H1 (cell line): ENCODE data around the gene CREBBP. TPM values are rescaled to one million over a fixed set of nuclear protein-coding genes. Genes with fewer than 3 reads are reported as not detected.

Experiments
- CTCF ChIA-PET: fragments of 300-600 bp; sonication (Branson Sonifier 250); formaldehyde crosslinking; loops from one replicate; lab custom pipeline; 2021; ENCODE audit not compliant: partially characterized antibody; lab: Charles Lee
- POLR2A ChIA-PET: fragments of 300-600 bp; sonication (Branson Sonifier 250); formaldehyde crosslinking; loops from one replicate; lab custom pipeline; 2021; ENCODE audit warnings: inconsistent platforms; ENCODE audit not compliant: partially characterized antibody; lab: Charles Lee
- DNase-seq, 2 experiments: peaks; one replicate each; pipeline versions ENCODE4 v3.0.0 to v3.0.0-alpha.2; 2010 to 2022; ENCODE audit warnings: low spot score in 2 of 2, low read depth in 1 of 2, mixed read lengths in 1 of 2
- FAIRE-seq: peaks from 2 replicates; lab custom pipeline; 2011; peaks lifted over from hg19 to GRCh38; lab: Jason Lieb, UNC
- H2AFZ ChIP-seq: 2 replicates; pipeline ENCODE4 v1.8.1; 2012; ENCODE audit warnings: low read length, inconsistent platforms
- H2AK5ac ChIP-seq: 2 replicates; pipeline ENCODE4 v1.6.1; 2013; ENCODE audit warnings: low read depth, low read length
- H2BK120ac ChIP-seq: replicated peaks from 2 replicates; pipeline ENCODE3; 2013; ENCODE audit warnings: low read depth, low read length, inconsistent platforms
- H2BK12ac ChIP-seq: 2 replicates; pipeline ENCODE4 v1.6.1; 2013; ENCODE audit warnings: low read depth, low read length
- H2BK15ac ChIP-seq: 2 replicates; pipeline ENCODE4 v1.6.1; 2013; ENCODE audit warnings: low read length
- H2BK20ac ChIP-seq: 2 replicates; pipeline ENCODE4 v1.6.1; 2013; ENCODE audit warnings: low read length
- H2BK5ac ChIP-seq: 2 replicates; pipeline ENCODE4 v1.6.1; 2013; ENCODE audit warnings: low read depth, low read length
- H3K14ac ChIP-seq: 2 replicates; pipeline ENCODE4 v1.6.1; 2013; ENCODE audit warnings: inconsistent platforms; ENCODE audit not compliant: insufficient read length
- H3K18ac ChIP-seq: 2 replicates; pipeline ENCODE4 v1.6.1; 2013; ENCODE audit warnings: low read length; ENCODE audit errors: extremely low read depth
- H3K23ac ChIP-seq: 2 replicates; pipeline ENCODE4 v1.6.1; 2013; ENCODE audit warnings: inconsistent platforms; ENCODE audit not compliant: insufficient read length
- H3K23me2 ChIP-seq: 2 replicates; pipeline ENCODE4 v1.6.1; 2013; ENCODE audit warnings: low read depth, low read length
- H3K27ac ChIP-seq: 2 replicates; pipeline ENCODE4 v1.6.1; 2011; ENCODE audit warnings: low read depth, low read length, inconsistent platforms
- H3K27me3 ChIP-seq, 4 experiments: replicated peaks in 1 of 4; 1 replicate in 1 of 4; 2 replicates in 3 of 4; pipeline versions ENCODE4 v1.6.1 to v1.8.1; 2011 to 2013; ENCODE audit warnings: low read length in 3 of 4, mild to moderate bottlenecking in 3 of 4, inconsistent platforms in 2 of 4, mixed read lengths in 2 of 4, moderate library complexity in 1 of 4; ENCODE audit not compliant: control insufficient read depth in 3 of 4, insufficient read depth in 3 of 4; ENCODE audit errors: extremely low read depth in 1 of 4
- H3K36me3 ChIP-seq, 4 experiments: 2 replicates each; pipeline versions ENCODE4 v1.6.1 to v1.8.1; 2011 to 2013; ENCODE audit warnings: mild to moderate bottlenecking in 4 of 4, low read length in 3 of 4, moderate library complexity in 2 of 4, control low read depth in 1 of 4, inconsistent platforms in 1 of 4; ENCODE audit not compliant: insufficient read depth in 4 of 4, control insufficient read depth in 2 of 4
- H3K4ac ChIP-seq: replicated peaks from 2 replicates; pipeline ENCODE3; 2013; ENCODE audit warnings: low read length, low read depth, mixed read lengths, inconsistent platforms; ENCODE audit not compliant: insufficient read length
- H3K4me1 ChIP-seq, 4 experiments: replicated peaks in 1 of 4; 1 replicate in 1 of 4; 2 replicates in 3 of 4; pipeline versions ENCODE4 v1.6.1 to v1.8.1; 2011 to 2013; ENCODE audit warnings: low read length in 3 of 4, inconsistent platforms in 2 of 4, mixed read lengths in 1 of 4; ENCODE audit not compliant: insufficient read depth in 4 of 4, control insufficient read depth in 3 of 4
- H3K4me2 ChIP-seq, 2 experiments: 2 replicates each; pipeline versions ENCODE4 v1.6.1 to v1.8.1; 2011 to 2013; ENCODE audit warnings: low read depth in 2 of 2, low read length in 2 of 2, control low read depth in 1 of 2, inconsistent platforms in 1 of 2, mild to moderate bottlenecking in 1 of 2; ENCODE audit not compliant: insufficient read depth in 1 of 2
- H3K4me3 ChIP-seq, 4 experiments: fragments of 200-600, 300-600 bp in 1 of 4; sonication (generic), shearing (Covaris generic), sonication (Bioruptor Twin) in 1 of 4; 2 replicates each; pipeline versions ENCODE4 v1.5.1 to v1.8.1; 2011 to 2016; ENCODE audit warnings: low read length in 4 of 4, low read depth in 3 of 4, control low read depth in 2 of 4, inconsistent platforms in 2 of 4, mild to moderate bottlenecking in 2 of 4, mixed read lengths in 1 of 4, moderate library complexity in 1 of 4; ENCODE audit not compliant: insufficient read depth in 2 of 4; ENCODE audit errors: extremely low read depth in 1 of 4
- H3K56ac ChIP-seq: replicated peaks from 2 replicates; pipeline ENCODE3; 2013; ENCODE audit warnings: low read depth, mild to moderate bottlenecking, mixed read lengths, low read length, inconsistent platforms; ENCODE audit not compliant: insufficient read length
- H3K79me1 ChIP-seq: 2 replicates; pipeline ENCODE4 v1.6.1; 2013; ENCODE audit warnings: low read depth, low read length, control low read depth
- H3K79me2 ChIP-seq, 2 experiments: 2 replicates each; pipeline versions ENCODE4 v1.6.1 to v1.8.1; 2012 to 2013; ENCODE audit warnings: low read length in 2 of 2, mild to moderate bottlenecking in 2 of 2, inconsistent platforms in 1 of 2; ENCODE audit not compliant: insufficient read depth in 2 of 2, control insufficient read depth in 1 of 2
- H3K9ac ChIP-seq, 4 experiments: replicated peaks in 1 of 4; 1 replicate in 1 of 4; 2 replicates in 3 of 4; pipeline versions ENCODE4 v1.6.1 to v1.8.1; 2011 to 2013; ENCODE audit warnings: low read depth in 3 of 4, low read length in 3 of 4, control low read depth in 2 of 4, mild to moderate bottlenecking in 2 of 4, moderate library complexity in 2 of 4, inconsistent platforms in 1 of 4; ENCODE audit errors: extremely low read depth in 1 of 4
- H3K9me3 ChIP-seq, 2 experiments: 2 replicates each; pipeline versions ENCODE4 v1.6.1 to v1.8.1; 2012 to 2013; ENCODE audit warnings: mild to moderate bottlenecking in 2 of 2, moderate library complexity in 2 of 2, control low read depth in 1 of 2, inconsistent platforms in 1 of 2, low read depth in 1 of 2, low read length in 1 of 2, mixed read lengths in 1 of 2; ENCODE audit not compliant: insufficient read depth in 2 of 2
- H4K20me1 ChIP-seq, 2 experiments: replicated peaks in 1 of 2; 2 replicates each; pipeline versions ENCODE3 to v1.8.1; 2011 to 2013; ENCODE audit warnings: inconsistent platforms in 2 of 2, low read length in 2 of 2, mild to moderate bottlenecking in 1 of 2; ENCODE audit not compliant: insufficient read depth in 2 of 2, control insufficient read depth in 1 of 2
- H4K5ac ChIP-seq: 2 replicates; pipeline ENCODE4 v1.6.1; 2013; ENCODE audit warnings: low read length, low read depth, mixed read lengths, inconsistent platforms; ENCODE audit not compliant: insufficient read length
- H4K8ac ChIP-seq: 2 replicates; pipeline ENCODE4 v1.8.0; 2013; ENCODE audit warnings: mild to moderate bottlenecking, moderate library complexity, low read length, inconsistent platforms; ENCODE audit not compliant: insufficient read depth; ENCODE audit errors: extremely low read depth
- H4K91ac ChIP-seq: replicated peaks from 2 replicates; pipeline ENCODE3; 2013; ENCODE audit warnings: low read length, mixed read lengths, inconsistent platforms; ENCODE audit not compliant: insufficient read length
- ASH2L ChIP-seq: fragments of 200-600, 300-600 bp; sonication (generic); IDR thresholded peaks from one replicate; pipeline ENCODE4 v1.7.1; 2017; ENCODE audit warnings: low read length
- CBX8 ChIP-seq: fragments of 300-800, 300-1000 bp; sonication (generic); IDR thresholded peaks from 2 replicates; pipeline ENCODE4 v1.7.1; 2016; ENCODE audit warnings: low read depth, low read length, borderline replicate concordance
- HDAC6 ChIP-seq: IDR thresholded peaks from one replicate; pipeline ENCODE4 v1.7.1; 2012; ENCODE audit warnings: low read depth, mild to moderate bottlenecking, inconsistent platforms, low read length, moderate library complexity
- JUN ChIP-seq: IDR thresholded peaks from 2 replicates; pipeline ENCODE4 v1.6.1; 2011; ENCODE audit warnings: low read depth, mild to moderate bottlenecking, improper control_type of control experiment, low read length
- KDM5A ChIP-seq: fragments of 200-600 bp; IDR thresholded peaks from 2 replicates; pipeline ENCODE4 v1.7.1; 2012; ENCODE audit warnings: mild to moderate bottlenecking, low read length, inconsistent platforms, mixed read lengths
- NRF1 ChIP-seq: IDR thresholded peaks from 2 replicates; pipeline ENCODE4 v1.6.1; 2011; ENCODE audit warnings: mild to moderate bottlenecking, low read depth, low read length, improper control_type of control experiment
- POLR2AphosphoS5 ChIP-seq: IDR thresholded peaks from 2 replicates; pipeline ENCODE4 v1.6.1; 2011; ENCODE audit warnings: low read depth, low read length
- POU5F1 ChIP-seq: IDR thresholded peaks from 2 replicates; pipeline ENCODE4 v1.6.1; 2011; ENCODE audit warnings: low read depth, mild to moderate bottlenecking, low read length, moderate library complexity
- SRF ChIP-seq: IDR thresholded peaks from 2 replicates; pipeline ENCODE4 v1.6.1; 2011; ENCODE audit warnings: mild to moderate bottlenecking, low read depth, low read length, moderate library complexity
- TAF1 ChIP-seq: IDR thresholded peaks from 2 replicates; pipeline ENCODE4 v1.6.1; 2011; ENCODE audit warnings: mild to moderate bottlenecking, low read depth, low read length
- TBP ChIP-seq: IDR thresholded peaks from 2 replicates; pipeline ENCODE4 v1.6.1; 2011; ENCODE audit warnings: low read depth, low read length, improper control_type of control experiment
- WGBS, 2 experiments: shearing (Covaris generic) in 1 of 2; methylation state at CpG; one replicate each; pipeline versions ENCODE4 v1.1.6 to v1.1.7; 2013 to 2015; ENCODE audit warnings: low lambda C conversion rate in 2 of 2, mixed read lengths in 2 of 2, inconsistent platforms in 1 of 2, low coverage in 1 of 2, missing lambda C conversion rate in 1 of 2; ENCODE audit not compliant: insufficient replicate concordance in 2 of 2, insufficient coverage in 1 of 2, insufficient read length in 1 of 2; ENCODE audit errors: extremely low coverage in 1 of 2, missing lambda C conversion rate in 1 of 2; 5-methylcytosine and 5-hydroxymethylcytosine counted together
- polyA plus RNA-seq, 7 experiments: library from polyadenylated mRNA; depleted of rRNA in 3 of 7; stranded (reverse) in 5 of 7; unstranded in 2 of 7; fragments of >200 nt in 5 of 7; fragments of 200-250 nt in 2 of 7; gene quantifications; 1 replicate in 5 of 7; 2 replicates in 1 of 7; 4 replicates in 1 of 7; pipeline versions ENCODE4 v1.2.1 to v1.2.3, GENCODE V29; 2011 to 2013; ENCODE audit warnings: missing spikeins in 2 of 7, mixed read lengths in 2 of 7
- total RNA-seq: library from RNA; stranded (reverse); fragmentation: NEBNext Ultra II Directional; extraction: Animal tissue kit (Norgen Biotek cat#: 25700); gene quantifications from 2 replicates; pipeline ENCODE4 v1.2.1, GENCODE V29; 2021

The CREBBP gene
- total and polyA plus RNA-seq, 2 of the 8 experiments (the other 6 are each of a cell fraction or from before 2014, with no cell fraction given), result 10.0 to 60.1 TPM

GRCh38 chr16:3675601-3676130 lies 204.8 kb downstream of the CREBBP start:
- no peak overlapping the region for H3K18ac ChIP-seq
- no peak for TF ChIP-seq NRF1
- no peak for TF ChIP-seq TAF1
- no peak for TF ChIP-seq HDAC6
- TF ChIP-seq SRF, result no peak
- no peak for TF ChIP-seq TBP
- TF ChIP-seq JUN, result no peak
- no peak for TF ChIP-seq KDM5A
- no peak for TF ChIP-seq POU5F1
- no peak for TF ChIP-seq POLR2AphosphoS5
- TF ChIP-seq ASH2L, result no peak
- no peak for TF ChIP-seq CBX8
- H3K27me3 ChIP-seq, result no peaks in the 10 kb centered on the region
- no peaks in the 10 kb centered on the region for H3K9me3 ChIP-seq
- H3K23me2 ChIP-seq, result no peaks in the 10 kb centered on the region
- H3K9ac ChIP-seq, result no peak overlapping the region
- CTCF ChIA-PET, result interaction anchor here (1.1 to 3.6 kb wide), 10 partner anchors 9 to 152 kb away, joined by 3 to 17 read pairs (median 7); partner anchors contain the start of gene DNASE1
- no peak overlapping the region for H3K14ac ChIP-seq
- no peak overlapping the region for H2BK15ac ChIP-seq
- H2AFZ ChIP-seq, result no peak overlapping the region
- no peaks in the 10 kb centered on the region for H3K79me1 ChIP-seq
- no peak overlapping the region for H3K4me2 ChIP-seq
- H3K36me3 ChIP-seq, result peaks cover 25 to 63% (median 54%) of the 10 kb centered on the region in 4 experiments
- H2BK5ac ChIP-seq, result no peak overlapping the region
- WGBS, 2 experiments, result 92% methylated on average over 24 of the region's 24 CpGs; no CpG with 5 or more reads in 1 of the 2 experiments
- no peak overlapping the region for H2BK120ac ChIP-seq
- H3K56ac ChIP-seq, result no peak overlapping the region
- no peak overlapping the region for H3K4me3 ChIP-seq
- DNase-seq, result no peak
- H2BK12ac ChIP-seq, result no peak overlapping the region
- no peak overlapping the region for H2BK20ac ChIP-seq
- FAIRE-seq, result no peak
- no peaks in the 10 kb centered on the region for H3K79me2 ChIP-seq
- H4K5ac ChIP-seq, result no peak overlapping the region
- peaks cover 3 to 12% of the 10 kb centered on the region in 2 experiments for H4K20me1 ChIP-seq
- no peak overlapping the region for H4K91ac ChIP-seq
- peak overlapping the region; percentile 79; the same call in 1 of the 2 replicates for H4K8ac ChIP-seq
- no peak overlapping the region for H3K27ac ChIP-seq
- POLR2A ChIA-PET, result interaction anchor here (1.2 to 2.2 kb wide), 3 partner anchors 9 to 12 kb away, joined by 3 to 8 read pairs (median 7); no protein-coding TSS in a partner anchor
- H2AK5ac ChIP-seq, result no peak overlapping the region
- H3K4me1 ChIP-seq, result no peaks in the 10 kb centered on the region
- no peak overlapping the region for H3K23ac ChIP-seq
- no peak overlapping the region for H3K4ac ChIP-seq
